T-helper 1 cell treated with Interleukin-12 subunit alpha and Interleukin-12 subunit beta and Interleukin-4 antibody, amounts not matched to agents 30 ng/mL and 1 ng/mL, for 36 hours (primary cell): ENCODE data around the gene SLC2A3. TPM values are rescaled to one million over a fixed set of nuclear protein-coding genes. Genes with fewer than 3 reads are reported as not detected.
"Not testable (repeated sequence)": the region's sequence is repeated elsewhere in the genome, so short reads cannot be mapped to it uniquely, and the experiment has no call there.

Experiments
- intact Hi-C: fragments of 100-400 bp; cut with micrococcal nuclease; formaldehyde crosslinking; loops from one replicate; pipeline ENCODE4 v1.15.1; 2024
- total RNA-seq: library from RNA; stranded (reverse); gene quantifications from 2 replicates; pipeline ENCODE4 v1.2.3, GENCODE V29; 2022

Gene SLC2A3
- total RNA-seq, 1 donor from 2014 or later = 353 TPM

GRCh38 chr12:7917392-7918267 lies 18.4 kb downstream of the SLC2A3 start:
- intact Hi-C loops = no loop called here

GRCh38 chr12:7916936-7917335 lies 19.1 kb downstream of the SLC2A3 start:
- intact Hi-C loops = no loop called here

GRCh38 chr12:7915661-7916403 lies 20.2 kb downstream of the SLC2A3 start:
- intact Hi-C loops = no loop called here

GRCh38 chr12:7910106-7910505 lies 25.9 kb downstream of the SLC2A3 start:
- intact Hi-C loops = not testable (repeated sequence)

DNA sequence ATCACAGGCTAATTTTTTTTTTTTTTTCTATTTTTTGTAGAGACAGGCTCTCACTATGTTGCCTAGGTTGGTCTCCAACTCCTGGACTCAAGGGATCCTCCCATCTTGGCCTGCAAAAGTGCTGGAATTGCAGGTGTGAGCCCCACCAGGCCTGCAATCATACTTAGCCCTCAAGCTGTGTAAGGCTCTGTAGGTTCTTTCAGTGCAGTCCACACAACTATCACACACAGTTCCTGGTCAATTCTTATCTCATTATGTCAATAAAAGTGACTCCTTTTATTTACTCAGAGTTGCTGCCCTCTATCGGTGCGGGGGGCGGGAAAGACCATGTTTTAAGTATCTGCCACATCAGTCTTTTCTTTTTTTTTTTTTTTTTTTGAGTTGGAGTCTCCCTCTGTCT lies 29.0 kb downstream of the SLC2A3 start:
- intact Hi-C loops = no loop called here

- intact Hi-C loops = not testable (repeated sequence)
These were observed 29.7 kb downstream of the SLC2A3 start for GRCh38 chr12:7906303-7906702.

GRCh38 chr12:7905600-7906125 lies 30.3 kb downstream of the SLC2A3 start:
- intact Hi-C loops = not testable (repeated sequence)

DNA sequence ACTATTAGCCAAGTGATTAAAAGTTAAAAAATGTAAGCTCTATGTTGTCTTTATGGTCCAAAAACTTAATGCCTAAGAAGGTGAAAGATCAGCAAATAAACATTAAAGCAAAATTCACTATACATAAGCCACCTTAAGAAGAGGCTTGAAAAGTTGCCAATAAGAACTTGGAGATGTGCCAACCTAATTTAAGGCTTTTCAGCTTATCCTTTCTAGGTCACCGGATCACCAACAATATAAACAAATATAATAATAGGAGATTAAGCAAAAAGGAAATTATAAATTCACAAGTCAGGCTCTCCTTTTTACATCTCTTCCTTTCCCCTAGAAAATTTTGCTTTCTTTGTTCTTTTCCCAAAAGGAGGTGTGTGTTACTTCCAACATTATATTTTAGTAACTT lies 30.9 kb downstream of the SLC2A3 start:
- intact Hi-C loops = no loop called here

DNA sequence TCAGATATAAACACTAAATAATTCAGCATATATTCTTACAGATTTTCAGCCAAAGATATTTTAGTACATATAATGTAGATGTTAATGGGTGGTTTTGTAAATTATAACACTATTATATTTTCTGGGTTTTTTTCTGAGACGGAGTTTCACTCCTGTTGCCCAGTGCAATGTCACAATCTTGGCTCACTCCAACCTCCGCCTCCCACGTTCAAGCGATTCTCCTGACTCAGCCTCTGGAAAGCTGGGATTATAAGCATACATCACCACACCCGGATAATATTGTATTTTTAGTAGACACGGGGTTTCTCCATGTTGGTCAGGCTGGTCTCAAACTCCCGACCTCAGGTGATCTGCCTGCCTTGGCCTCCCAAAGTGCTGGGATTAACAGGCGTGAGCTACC lies 33.6 kb downstream of the SLC2A3 start:
- intact Hi-C loops = not testable (repeated sequence)

DNA sequence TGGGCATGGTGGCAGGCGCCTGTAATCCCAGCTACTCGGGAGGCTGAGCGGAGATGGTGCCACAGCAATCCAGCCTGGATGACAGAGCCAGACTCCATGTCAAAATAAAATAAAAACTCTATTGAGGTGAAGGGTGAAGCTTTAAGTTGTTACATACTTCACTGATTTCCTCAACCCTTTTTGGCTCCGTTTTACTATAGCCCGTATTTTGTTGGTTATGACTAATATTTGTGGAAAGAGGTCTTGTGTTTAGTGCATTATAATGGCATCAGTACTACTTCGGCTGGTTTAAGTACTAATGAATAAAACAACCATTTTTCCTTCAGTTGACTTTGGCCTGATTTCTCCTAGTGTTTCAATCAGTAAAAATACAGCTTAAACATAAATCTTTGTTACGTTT lies 36.2 kb downstream of the SLC2A3 start:
- intact Hi-C loops = no loop called here

DNA sequence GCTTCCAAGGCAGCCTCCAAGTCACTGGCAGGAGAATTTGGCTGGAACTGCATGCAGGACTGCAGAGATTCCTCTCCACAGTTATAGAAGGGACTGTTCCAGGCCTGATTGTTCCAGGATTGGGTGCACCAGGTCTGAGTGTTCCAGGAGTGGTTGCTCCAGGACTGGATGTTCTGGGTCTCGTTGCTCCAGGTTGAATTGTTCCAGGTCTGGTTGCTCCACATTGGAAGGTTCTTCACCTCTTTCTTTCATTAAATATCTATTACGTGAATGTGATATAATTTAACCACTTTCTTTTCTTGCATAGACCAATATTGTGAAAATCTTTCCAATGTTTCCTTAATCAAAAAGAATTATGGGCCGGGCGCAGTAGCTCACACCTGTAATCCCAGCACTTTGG lies 39.3 kb downstream of the SLC2A3 start:
- intact Hi-C loops = not testable (repeated sequence)

GRCh38 chr12:7892186-7892980 lies 43.6 kb downstream of the SLC2A3 start:
- intact Hi-C loops = no loop called here

GRCh38 chr12:7884689-7885088 lies 51.3 kb downstream of the SLC2A3 start:
- intact Hi-C loops = no loop called here

DNA sequence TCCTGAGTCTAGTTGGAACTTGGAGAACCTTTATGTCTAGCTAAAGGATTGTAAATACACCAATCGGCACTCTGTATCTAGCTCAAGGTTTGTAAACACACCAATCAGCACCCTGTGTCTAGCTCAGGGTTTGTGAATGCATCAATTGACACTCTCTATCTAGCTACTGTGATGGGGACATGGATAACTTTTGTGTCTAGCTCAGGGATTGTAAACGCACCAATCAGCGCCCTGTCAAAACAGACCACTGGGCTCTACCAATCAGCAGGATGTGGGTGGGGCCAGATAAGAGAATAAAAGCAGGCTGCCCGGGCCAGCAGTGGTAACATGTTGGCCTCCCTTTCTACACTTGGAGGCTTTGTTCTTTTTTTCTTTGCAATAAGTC lies 54.3 kb downstream of the SLC2A3 start:
- intact Hi-C loops = not testable (repeated sequence)

DNA sequence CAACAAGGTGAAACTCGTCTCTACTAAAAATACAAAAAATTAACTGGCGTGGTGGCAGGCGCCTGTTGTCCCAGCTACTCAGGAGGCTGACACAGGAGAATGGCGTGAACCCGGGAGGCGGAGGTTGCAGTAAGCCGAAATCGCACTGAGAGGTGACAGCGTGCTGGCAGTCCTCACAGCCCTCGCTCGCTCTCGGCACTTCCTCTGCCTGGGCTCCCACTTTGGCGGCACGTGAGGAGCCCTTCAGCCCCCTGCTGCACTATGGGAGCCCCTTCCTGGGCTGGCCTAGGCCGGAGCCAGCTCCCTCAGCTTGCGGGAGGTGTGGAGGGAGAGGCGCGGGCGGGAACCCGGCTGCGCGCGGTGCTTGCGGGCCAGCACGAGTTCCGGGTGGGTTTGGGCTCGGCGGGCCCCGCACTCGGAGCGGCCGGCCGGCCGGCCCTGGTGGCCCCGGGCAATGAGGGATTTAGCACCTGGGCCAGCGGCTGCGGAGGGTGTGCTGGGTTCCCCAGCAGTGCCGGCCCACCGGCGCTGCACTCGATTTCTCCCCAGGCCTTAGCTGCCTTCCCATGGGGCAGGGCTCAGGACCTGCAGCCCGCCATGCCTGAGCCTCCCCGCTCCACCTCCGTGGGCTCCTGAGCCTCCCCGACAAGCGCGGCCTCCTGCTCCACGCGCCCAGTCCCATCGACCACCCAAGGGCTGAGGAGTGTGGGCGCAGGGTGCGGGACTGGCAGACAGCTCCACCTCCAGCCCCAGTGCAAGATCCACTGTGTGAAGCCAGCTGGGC lies 54.8 kb downstream of the SLC2A3 start:
- intact Hi-C loops = not testable (repeated sequence)

- intact Hi-C loops = no loop called here
These were observed 56.7 kb downstream of the SLC2A3 start for GRCh38 chr12:7879246-7879645.

- intact Hi-C loops = no loop called here
These were observed 58.6 kb downstream of the SLC2A3 start for GRCh38 chr12:7877420-7877819.

DNA sequence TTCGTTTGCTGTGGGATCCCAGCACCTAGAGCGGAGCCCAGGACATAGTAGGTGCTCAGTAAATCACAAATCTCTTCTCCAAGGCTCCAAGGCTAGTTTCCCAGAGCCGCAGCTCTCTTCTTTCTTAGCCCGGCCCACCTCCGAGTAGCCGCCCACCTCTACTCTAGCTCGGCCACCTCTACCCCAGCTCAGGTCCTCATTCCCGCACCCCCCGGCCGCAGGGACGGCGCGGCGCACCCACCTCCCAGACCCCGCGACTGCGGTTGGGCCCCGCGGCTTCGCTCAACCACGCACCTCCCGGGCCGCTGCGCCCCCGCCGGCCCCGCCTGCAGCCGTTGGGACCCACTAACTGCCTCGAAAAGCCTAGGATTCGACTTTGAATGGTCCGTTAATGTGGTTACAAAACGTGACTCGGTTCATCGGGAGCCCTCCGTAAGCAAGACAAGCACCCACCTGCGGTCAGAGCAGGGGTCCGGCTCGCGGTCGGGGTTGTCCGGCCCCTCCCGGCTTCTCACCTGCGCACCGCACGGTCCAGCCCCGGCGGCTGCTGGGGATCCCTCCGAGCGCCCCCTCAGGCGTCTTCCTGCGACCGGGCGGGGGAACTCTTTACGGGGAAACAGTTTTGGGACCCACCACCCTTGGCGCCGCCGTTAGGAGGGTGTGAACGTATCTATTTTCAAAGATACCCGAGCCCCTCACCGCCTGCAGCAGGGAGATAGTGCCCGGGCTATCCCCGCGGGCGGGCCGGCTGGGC lies 63.2 kb downstream of the SLC2A3 start, which contains the start of gene SLC2A14:
Gene SLC2A14 (minus strand): TSS at position 350 of the 754 bp plus-strand sequence. CDS start 3,035 bp downstream, outside the sequence.
- intact Hi-C loops = no loop called here

DNA sequence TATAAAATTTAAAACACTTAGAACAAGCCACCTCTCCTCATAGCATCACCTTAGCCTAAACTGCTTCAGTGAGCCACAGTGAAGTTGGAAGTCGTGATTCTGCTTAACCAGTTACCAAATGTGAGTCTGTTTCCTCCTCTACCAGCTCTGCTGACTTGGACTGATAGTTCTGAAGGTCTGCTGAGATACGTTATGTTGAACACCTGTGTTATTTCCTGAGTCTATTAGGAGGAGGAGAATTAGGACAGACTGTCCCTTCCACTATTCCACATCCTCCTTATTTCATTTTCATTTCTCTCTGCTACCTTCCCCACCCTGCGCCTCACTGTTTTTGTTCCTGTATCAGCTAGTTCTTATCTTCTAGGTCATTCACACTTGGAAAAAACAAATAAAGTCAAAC lies 65.7 kb downstream of the SLC2A3 start:
- intact Hi-C loops = no loop called here
